Measurements from ENCODE around the gene ZDHHC4.
"Not testable (repeated sequence)": the region's sequence is repeated elsewhere in the genome, so short reads cannot be mapped to it uniquely, and the experiment has no call there.

Gene ZDHHC4

GRCh38 chr7:6634971-6635370, 57.7 kb downstream of the ZDHHC4 start:
- DNase-seq (ENCODE audit: low read depth in 2 of 2): not testable (repeated sequence)

GRCh38 chr7:6636741-6637543, 59.7 kb downstream of the ZDHHC4 start, which contains the start of gene ZNF316:
Gene ZNF316 (plus strand): TSS chr7:6637318. CDS start chr7:6642410, 5,092 bp downstream.
- peak; percentile 32 to 47 for DNase-seq (ENCODE audit: low read depth in 2 of 2)

- DNase-seq (ENCODE audit: low read depth in 2 of 2): peak; percentile 27 to 35
Observed at GRCh38 chr7:6637544-6638229, 60.4 kb downstream of the ZDHHC4 start.

Data from stimulated activated CD4-positive, alpha-beta T cell treated with anti-CD3 and anti-CD28 coated beads, Interleukin-12 subunit alpha, Interleukin-12 subunit beta, amount 100 ng/mL, for 24 hours (primary cell).